PC-3 (cell line): ENCODE results near the gene CCDC38. TPM values are rescaled to one million over a fixed set of nuclear protein-coding genes. Genes with fewer than 3 reads are reported as not detected.

Experiments used
- ATAC-seq: fragments of 200-7000 bp; cut with Tn5 transposase; 2 replicates; pipeline ENCODE4 v1.9.1; 2020; ENCODE audit warnings: mild to moderate bottlenecking, moderate library complexity
- BruUV-seq: library from RNA; stranded (reverse); fragments of 400-500 nt; replicated peaks from 2 replicates; lab custom pipeline; 2021; lab: Mats Ljungman, UMichigan
- CTCF ChIA-PET: fragments of 300-600 bp; sonication (Branson Sonifier 250); formaldehyde crosslinking; loops from one replicate; lab custom pipeline; 2022; ENCODE audit warnings: antibody characterized with exemption; lab: Charles Lee
- POLR2A ChIA-PET: fragments of 300-600 bp; sonication (Branson Sonifier 250); formaldehyde crosslinking; loops from one replicate; lab custom pipeline; 2022; ENCODE audit warnings: antibody characterized with exemption; ENCODE audit not compliant: unreplicated experiment; lab: Charles Lee
- DNase-seq: peaks from one replicate; pipeline ENCODE4 v3.0.0-alpha.2; 2015
- H2AFZ ChIP-seq: fragments of 300-600 bp; sonication (generic); 2 replicates; pipeline ENCODE4 v1.6.0; 2016; ENCODE audit warnings: antibody characterized with exemption, low read length
- H3F3A ChIP-seq: fragments of 300-600 bp; sonication (generic); one replicate; pipeline ENCODE4 v1.6.0; 2017; ENCODE audit warnings: antibody characterized with exemption, low read length, control low read depth, mild to moderate bottlenecking; ENCODE audit not compliant: unreplicated experiment
- H3K27ac ChIP-seq: fragments of 300-600 bp; sonication (generic); 2 replicates; pipeline ENCODE4 v1.5.1; 2016; ENCODE audit warnings: mild to moderate bottlenecking, low read length
- H3K27me3 ChIP-seq: fragments of 300-600 bp; sonication (generic); 2 replicates; pipeline ENCODE4 v1.6.1; 2016; ENCODE audit warnings: low read length, mixed read lengths
- H3K36me3 ChIP-seq: fragments of 300-600 bp; sonication (generic); 2 replicates; pipeline ENCODE4 v1.6.1; 2016; ENCODE audit warnings: low read depth, mixed run types, low read length, mixed read lengths
- H3K4me1 ChIP-seq: fragments of 300-600 bp; sonication (generic); 2 replicates; pipeline ENCODE4 v1.5.1; 2016; ENCODE audit warnings: low read length; ENCODE audit not compliant: insufficient read depth
- H3K4me2 ChIP-seq: fragments of 300-600 bp; sonication (generic); 2 replicates; pipeline ENCODE4 v1.6.0; 2016; ENCODE audit warnings: low read length
- H3K4me3 ChIP-seq: fragments of 300-600 bp; sonication (generic); 2 replicates; pipeline ENCODE4 v1.5.1; 2016; ENCODE audit warnings: mild to moderate bottlenecking, low read length, mixed read lengths
- H3K79me2 ChIP-seq: fragments of 300-600 bp; sonication (generic); 2 replicates; pipeline ENCODE4 v1.6.1; 2017; ENCODE audit warnings: low read length, mixed read lengths
- H3K9ac ChIP-seq: fragments of 300-600 bp; sonication (generic); 2 replicates; pipeline ENCODE4 v1.6.0; 2016; ENCODE audit warnings: mild to moderate bottlenecking, low read length
- H3K9me2 ChIP-seq: fragments of 300-600 bp; sonication (generic); replicated peaks from 2 replicates; pipeline ENCODE4 v1.6.1; 2016; ENCODE audit warnings: mixed run types, low read length, mixed read lengths
- H3K9me3 ChIP-seq: fragments of 300-600 bp; sonication (generic); 2 replicates; pipeline ENCODE4 v1.6.1; 2016; ENCODE audit warnings: low read length, mixed read lengths
- H4K20me1 ChIP-seq: fragments of 300-600 bp; sonication (generic); 2 replicates; pipeline ENCODE4 v1.6.1; 2016; ENCODE audit warnings: low read length, mixed read lengths
- CTCF ChIP-seq: fragments of 300-600 bp; sonication (generic); conservative IDR thresholded peaks from 2 replicates; pipeline ENCODE4 v1.5.1; 2017; ENCODE audit warnings: antibody characterized with exemption, low read depth, mild to moderate bottlenecking, low read length
- EZH2 ChIP-seq: fragments of 300-600 bp; sonication (generic); IDR thresholded peaks from one replicate; pipeline ENCODE4 v1.6.1; 2017; ENCODE audit warnings: antibody characterized with exemption, mild to moderate bottlenecking, low read length; ENCODE audit not compliant: unreplicated experiment
- EZH2phosphoT487 ChIP-seq: fragments of 300-600 bp; sonication (generic); IDR thresholded peaks from 2 replicates; pipeline ENCODE4 v1.6.1; 2018; ENCODE audit warnings: mild to moderate bottlenecking, antibody characterized with exemption, low read length, borderline replicate concordance
- intact Hi-C: fragments of 100-400 bp; cut with micrococcal nuclease; formaldehyde crosslinking; loops from 2 replicates; pipeline ENCODE4 v1.9.0; 2023
- total RNA-seq: library from RNA; depleted of rRNA; stranded (reverse); fragments of >200 nt; gene quantifications from 2 replicates; pipeline ENCODE4 v1.2.3, GENCODE V29; 2014

Gene CCDC38
- total RNA-seq, 1 experiment from 2014 or later = not detected

- Histone ChIP-seq H3K36me3 (no peaks in the 10 kb centered on the region), H2AFZ (no peak overlapping the region), H3K9ac (no peak overlapping the region), H3K4me3 (no peak overlapping the region), H3K4me2 (no peak overlapping the region), H3K79me2 (no peaks in the 10 kb centered on the region), H4K20me1 (no peaks in the 10 kb centered on the region), H3K9me3 (no peaks in the 10 kb centered on the region), H3K4me1 (no peaks in the 10 kb centered on the region), H3K9me2 (no peaks in the 10 kb centered on the region), H3F3A (no peaks in the 10 kb centered on the region), H3K27ac (no peak overlapping the region), H3K27me3 (no peaks in the 10 kb centered on the region)
- ChIA-PET CTCF (no interaction called here), POLR2A (no interaction called here)
- ATAC-seq (no peak), DNase-seq (no peak)
- TF ChIP-seq CTCF = no peak
- no peak for TF ChIP-seq EZH2phosphoT487
- no peak for TF ChIP-seq EZH2
- no TSS peak for BruUV-seq
- intact Hi-C loops = no loop called here
Observed at GRCh38 chr12:95986635-95987570, 44.5 kb upstream of the CCDC38 start.

- no peaks in the 10 kb centered on the region for H3K27me3 ChIP-seq
- H3K4me1 ChIP-seq = no peaks in the 10 kb centered on the region
- ChIA-PET CTCF (no interaction called here), POLR2A (no interaction called here)
- intact Hi-C loops = no loop called here
- no peaks in the 10 kb centered on the region for H3K79me2 ChIP-seq
- no peaks in the 10 kb centered on the region for H3K36me3 ChIP-seq
- ATAC-seq (no peak), DNase-seq (no peak)
- no peaks in the 10 kb centered on the region for H3K9me3 ChIP-seq
- no peak overlapping the region for H3K4me3 ChIP-seq
- H3K9me2 ChIP-seq = no peaks in the 10 kb centered on the region
- H4K20me1 ChIP-seq = no peaks in the 10 kb centered on the region
- H3K9ac ChIP-seq = no peak overlapping the region
- no peaks in the 10 kb centered on the region for H3F3A ChIP-seq
- no peak for TF ChIP-seq EZH2
- no peak overlapping the region for H2AFZ ChIP-seq
- no peak overlapping the region for H3K4me2 ChIP-seq
- H3K27ac ChIP-seq = no peak overlapping the region
- no TSS peak for BruUV-seq
Observed at GRCh38 chr12:95984682-95985081, 42.3 kb upstream of the CCDC38 start.

- Histone ChIP-seq H3F3A (no peaks in the 10 kb centered on the region), H3K27me3 (no peaks in the 10 kb centered on the region), H3K9me2 (no peaks in the 10 kb centered on the region), H3K27ac (no peak overlapping the region), H3K9me3 (no peaks in the 10 kb centered on the region), H3K79me2 (no peaks in the 10 kb centered on the region), H3K4me2 (no peak overlapping the region), H2AFZ (no peak overlapping the region), H3K4me3 (no peak overlapping the region), H3K36me3 (no peaks in the 10 kb centered on the region), H3K4me1 (no peaks in the 10 kb centered on the region), H4K20me1 (no peaks in the 10 kb centered on the region), H3K9ac (no peak overlapping the region)
- intact Hi-C loops = no loop called here
- no TSS peak for BruUV-seq
- no peak for DNase-seq
- TF ChIP-seq CTCF (no peak), EZH2 (no peak), EZH2phosphoT487 (no peak)
- POLR2A ChIA-PET = no interaction called here
- no peak for ATAC-seq
- CTCF ChIA-PET = no interaction called here
Observed at GRCh38 chr12:95982602-95983001, 40.2 kb upstream of the CCDC38 start.
